OCI-LY3 (cell line): ENCODE data around the gene TRIM46.

Experiments used
- H2AFZ ChIP-seq: fragments of 200-600, 300-600 bp; shearing (Covaris generic); 2 replicates; pipeline ENCODE4 v1.6.0; 2014; ENCODE audit warnings: antibody characterized with exemption, low read depth, low read length
- H3K27ac ChIP-seq: fragments of 200-600, 300-600 bp; sonication (generic); 2 replicates; pipeline ENCODE4 v1.5.1; 2014; ENCODE audit warnings: mild to moderate bottlenecking, low read length, moderate library complexity, mixed read lengths
- H3K27me3 ChIP-seq: fragments of 200-600, 300-600 bp; sonication (generic); 2 replicates; pipeline ENCODE4 v1.6.1; 2014; ENCODE audit warnings: low read depth, low read length, mixed read lengths
- H3K36me3 ChIP-seq: fragments of 200-600, 300-600 bp; sonication (generic); replicated peaks from 2 replicates; pipeline ENCODE3; 2014; ENCODE audit warnings: low read depth, low read length, mixed read lengths
- H3K4me1 ChIP-seq: fragments of 300-600, 200-600 bp; sonication (generic); 2 replicates; pipeline ENCODE4 v1.6.1; 2014; ENCODE audit warnings: low read length, mixed read lengths
- H3K4me2 ChIP-seq: fragments of 200-600, 300-600 bp; sonication (generic); 2 replicates; pipeline ENCODE4 v1.6.1; 2014; ENCODE audit warnings: low read length, mixed read lengths
- H3K4me3 ChIP-seq: fragments of 300-600, 200-600 bp; sonication (generic); 2 replicates; pipeline ENCODE4 v1.5.1; 2014; ENCODE audit warnings: antibody characterized with exemption, mild to moderate bottlenecking, low read length, moderate library complexity
- H3K79me2 ChIP-seq: fragments of 300-600, 200-600 bp; shearing (Covaris generic); 2 replicates; pipeline ENCODE4 v1.6.1; 2014; ENCODE audit warnings: mild to moderate bottlenecking, low read length, mixed read lengths
- H3K9ac ChIP-seq: fragments of 300-600, 200-600 bp; shearing (Covaris generic); 2 replicates; pipeline ENCODE4 v1.6.0; 2014; ENCODE audit warnings: mild to moderate bottlenecking, low read length, moderate library complexity
- H3K9me3 ChIP-seq: fragments of 200-600, 300-600 bp; shearing (Covaris generic); 2 replicates; pipeline ENCODE4 v1.6.1; 2014; ENCODE audit warnings: low read length, mixed read lengths; ENCODE audit not compliant: insufficient read depth
- H4K20me1 ChIP-seq: fragments of 200-600, 300-600 bp; sonication (generic); 2 replicates; pipeline ENCODE4 v1.6.1; 2016; ENCODE audit warnings: low read length, mixed read lengths; ENCODE audit not compliant: insufficient read depth
- EZH2phosphoT487 ChIP-seq: fragments of 200-600 bp; shearing (Covaris generic); IDR thresholded peaks from 2 replicates; pipeline ENCODE4 v1.6.1; 2018; ENCODE audit warnings: antibody characterized with exemption, mixed run types, low read depth
- TF ChIP-seq, protein P1 (sequence below): fragments of 200-600, 300-600 bp; sonication (generic); IDR thresholded peaks from 2 replicates; pipeline ENCODE4 v1.5.1; 2014; ENCODE audit warnings: antibody characterized with exemption, low read length, low read depth

TRIM46 gene

DNA sequence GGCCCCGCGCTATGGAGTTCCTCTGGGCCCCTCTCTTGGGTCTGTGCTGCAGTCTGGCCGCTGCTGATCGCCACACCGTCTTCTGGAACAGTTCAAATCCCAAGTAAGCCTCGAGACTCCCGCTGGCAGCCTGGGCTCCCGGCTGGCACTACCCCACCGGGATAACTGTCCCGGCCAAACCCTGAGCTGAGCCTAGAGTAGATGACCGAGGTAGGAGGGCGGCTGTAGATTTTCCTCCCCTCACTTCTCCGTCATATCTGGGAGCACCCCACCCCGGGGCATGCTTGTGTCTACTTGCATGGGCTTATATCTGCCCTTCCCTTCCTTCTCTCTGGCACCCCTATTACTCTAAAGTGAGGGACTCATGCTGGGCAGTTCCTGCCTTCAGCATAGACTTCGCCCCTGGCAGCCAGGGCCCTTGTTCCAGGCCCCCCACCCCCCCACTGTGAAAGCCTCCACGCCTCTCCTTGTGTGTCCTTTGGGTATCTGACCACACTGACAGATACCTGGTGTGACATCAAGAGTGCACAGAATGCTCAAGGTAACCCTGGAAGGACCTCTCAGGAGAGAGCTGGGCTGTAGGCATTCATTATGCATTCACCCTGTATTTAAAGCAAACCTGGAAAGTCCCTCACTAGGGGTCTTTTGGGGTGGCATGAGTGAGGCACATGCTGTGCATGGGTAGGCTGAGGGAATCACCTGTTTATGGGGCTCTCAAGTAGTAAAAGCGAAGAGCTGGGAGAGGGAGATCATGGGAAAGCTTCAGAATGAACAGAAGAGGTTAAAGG is 45.5 kb upstream of the TRIM46 start:
- Histone ChIP-seq H3K9me3 (no peaks in the 10 kb centered on the region), H3K27me3 (peaks cover 34% of the 10 kb centered on the region), H2AFZ (no peak overlapping the region), H3K79me2 (no peaks in the 10 kb centered on the region), H4K20me1 (no peaks in the 10 kb centered on the region), H3K27ac (no peak overlapping the region), H3K4me2 (peak overlapping the region; percentile 56), H3K4me3 (peak overlapping the region; percentile 62), H3K9ac (no peak overlapping the region), H3K36me3 (no peaks in the 10 kb centered on the region), H3K4me1 (peaks cover 9% of the 10 kb centered on the region; the same call in 1 of the 2 replicates)
- TF ChIP-seq, protein P1, sequence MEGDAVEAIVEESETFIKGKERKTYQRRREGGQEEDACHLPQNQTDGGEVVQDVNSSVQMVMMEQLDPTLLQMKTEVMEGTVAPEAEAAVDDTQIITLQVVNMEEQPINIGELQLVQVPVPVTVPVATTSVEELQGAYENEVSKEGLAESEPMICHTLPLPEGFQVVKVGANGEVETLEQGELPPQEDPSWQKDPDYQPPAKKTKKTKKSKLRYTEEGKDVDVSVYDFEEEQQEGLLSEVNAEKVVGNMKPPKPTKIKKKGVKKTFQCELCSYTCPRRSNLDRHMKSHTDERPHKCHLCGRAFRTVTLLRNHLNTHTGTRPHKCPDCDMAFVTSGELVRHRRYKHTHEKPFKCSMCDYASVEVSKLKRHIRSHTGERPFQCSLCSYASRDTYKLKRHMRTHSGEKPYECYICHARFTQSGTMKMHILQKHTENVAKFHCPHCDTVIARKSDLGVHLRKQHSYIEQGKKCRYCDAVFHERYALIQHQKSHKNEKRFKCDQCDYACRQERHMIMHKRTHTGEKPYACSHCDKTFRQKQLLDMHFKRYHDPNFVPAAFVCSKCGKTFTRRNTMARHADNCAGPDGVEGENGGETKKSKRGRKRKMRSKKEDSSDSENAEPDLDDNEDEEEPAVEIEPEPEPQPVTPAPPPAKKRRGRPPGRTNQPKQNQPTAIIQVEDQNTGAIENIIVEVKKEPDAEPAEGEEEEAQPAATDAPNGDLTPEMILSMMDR = no peak
- TF ChIP-seq EZH2phosphoT487 = no peak

DNA sequence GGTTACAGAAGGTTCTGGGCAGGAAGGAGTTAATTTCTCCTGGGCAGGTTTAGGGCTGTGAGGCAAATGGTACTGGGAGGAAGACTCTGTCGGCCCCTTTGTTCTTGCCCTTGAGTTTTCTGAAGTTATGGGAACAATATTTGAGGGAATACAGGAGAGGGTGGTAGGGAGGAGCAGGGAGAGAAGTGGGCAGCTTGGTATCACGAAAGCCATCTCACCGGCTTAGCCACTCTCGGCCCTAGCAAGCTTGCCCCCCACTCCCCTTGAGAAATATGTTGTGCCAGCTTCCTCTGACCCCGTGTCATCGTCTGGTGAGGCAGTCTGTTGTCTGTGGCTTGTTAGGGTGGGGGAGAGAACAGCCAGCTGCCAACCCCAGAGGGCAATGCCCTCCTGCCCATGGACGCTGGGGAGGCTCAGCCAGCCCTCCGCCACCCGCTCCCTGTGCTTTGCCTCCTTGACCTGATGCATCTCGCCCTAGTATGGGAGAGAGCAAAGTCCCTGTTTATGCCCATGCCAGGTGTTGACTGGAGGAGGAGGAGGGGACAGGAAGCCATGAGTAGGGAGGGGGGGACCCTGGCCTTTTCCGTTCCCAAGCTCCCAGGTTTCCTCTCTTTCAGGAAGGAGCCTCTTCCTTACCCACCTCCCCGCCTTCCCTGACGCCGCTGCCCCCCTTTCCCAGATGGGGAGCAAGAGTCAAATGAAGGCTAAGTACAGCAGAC is 44.7 kb upstream of the TRIM46 start:
- no peaks in the 10 kb centered on the region for H4K20me1 ChIP-seq
- H2AFZ ChIP-seq = no peak overlapping the region
- H3K79me2 ChIP-seq = no peaks in the 10 kb centered on the region
- H3K4me3 ChIP-seq = no peak overlapping the region
- H3K4me2 ChIP-seq = no peak overlapping the region
- no peak overlapping the region for H3K9ac ChIP-seq
- H3K27ac ChIP-seq = no peak overlapping the region
- H3K27me3 ChIP-seq = peaks cover 31% of the 10 kb centered on the region
- no peak for TF ChIP-seq EZH2phosphoT487
- no peaks in the 10 kb centered on the region for H3K36me3 ChIP-seq
- no peaks in the 10 kb centered on the region for H3K9me3 ChIP-seq
- H3K4me1 ChIP-seq = peaks cover 9% of the 10 kb centered on the region; the same call in 1 of the 2 replicates

DNA sequence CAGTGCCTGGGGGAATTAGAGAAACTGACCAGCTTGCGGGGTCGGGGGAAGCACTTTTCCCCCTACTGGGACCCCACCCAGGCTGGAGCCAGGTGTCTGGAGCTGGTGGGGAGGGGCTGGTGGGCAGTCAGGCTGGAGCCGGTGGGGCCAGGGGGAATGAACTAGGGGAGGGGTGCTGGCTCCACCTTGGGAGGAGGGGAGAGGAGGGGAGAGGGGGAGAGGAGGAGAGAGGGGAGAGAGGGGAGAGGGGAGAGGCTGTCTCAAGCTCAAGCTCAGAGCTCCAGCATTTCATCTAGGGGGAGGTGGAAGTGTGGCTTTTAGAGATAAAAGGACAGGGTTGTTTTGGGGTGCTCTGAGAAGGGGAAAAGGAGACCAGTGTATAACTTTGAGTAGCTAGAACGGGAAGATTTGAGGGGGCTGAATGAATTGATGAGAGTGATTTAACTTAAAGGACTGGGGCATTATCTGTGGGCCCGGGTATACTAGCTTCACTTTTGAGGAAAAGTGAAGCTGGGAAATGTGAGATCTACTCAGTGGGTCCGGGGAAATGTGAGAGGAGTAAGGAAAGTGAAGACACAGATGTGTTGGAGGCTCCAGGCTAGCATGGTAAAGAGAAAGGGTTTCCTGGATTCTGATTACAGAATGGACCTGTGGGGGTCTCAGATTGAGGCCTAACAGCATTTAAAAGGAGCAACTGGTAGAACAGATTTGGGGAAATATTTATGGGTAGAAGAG is 43.2 kb upstream of the TRIM46 start:
- no peak overlapping the region for H3K27ac ChIP-seq
- no peak overlapping the region for H3K9ac ChIP-seq
- H3K79me2 ChIP-seq = peaks cover 7% of the 10 kb centered on the region
- H3K9me3 ChIP-seq = no peaks in the 10 kb centered on the region
- H3K36me3 ChIP-seq = no peaks in the 10 kb centered on the region
- H4K20me1 ChIP-seq = no peaks in the 10 kb centered on the region
- H3K4me3 ChIP-seq = no peak overlapping the region
- no peak overlapping the region for H2AFZ ChIP-seq
- H3K27me3 ChIP-seq = peaks cover 24% of the 10 kb centered on the region
- H3K4me2 ChIP-seq = no peak overlapping the region
- no peak for TF ChIP-seq EZH2phosphoT487
- TF ChIP-seq, protein P1 = no peak
- peaks cover 16% of the 10 kb centered on the region for H3K4me1 ChIP-seq

DNA sequence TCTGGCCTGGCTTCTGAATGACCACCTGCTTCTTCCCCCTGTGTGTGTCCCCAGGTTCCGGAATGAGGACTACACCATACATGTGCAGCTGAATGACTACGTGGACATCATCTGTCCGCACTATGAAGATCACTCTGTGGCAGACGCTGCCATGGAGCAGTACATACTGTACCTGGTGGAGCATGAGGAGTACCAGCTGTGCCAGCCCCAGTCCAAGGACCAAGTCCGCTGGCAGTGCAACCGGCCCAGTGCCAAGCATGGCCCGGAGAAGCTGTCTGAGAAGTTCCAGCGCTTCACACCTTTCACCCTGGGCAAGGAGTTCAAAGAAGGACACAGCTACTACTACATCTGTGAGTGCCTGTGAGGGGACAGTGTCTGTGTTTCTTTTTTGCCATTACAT is 42.4 kb upstream of the TRIM46 start:
- Histone ChIP-seq H3K9ac (no peak overlapping the region), H4K20me1 (no peaks in the 10 kb centered on the region), H3K4me3 (no peak overlapping the region), H3K36me3 (no peaks in the 10 kb centered on the region), H3K27ac (no peak overlapping the region), H2AFZ (no peak overlapping the region), H3K79me2 (peaks cover 7% of the 10 kb centered on the region), H3K9me3 (no peaks in the 10 kb centered on the region), H3K4me1 (peaks cover 16% of the 10 kb centered on the region), H3K27me3 (peaks cover 24% of the 10 kb centered on the region), H3K4me2 (no peak overlapping the region)
- no peak for TF ChIP-seq EZH2phosphoT487
- TF ChIP-seq, protein P1 = no peak
